Medulla oblongata (tissue), 1 donor: ENCODE data around the gene SBNO2.

Experiments used
- DNase-seq: peaks from one replicate; pipeline ENCODE4 v3.0.0-alpha.2; 2015; ENCODE audit errors: extremely low spot score

The SBNO2 gene

GRCh38 chr19:1060689-1061088 lies 113.4 kb downstream of the SBNO2 start:
- DNase-seq: no peak

- no peak for DNase-seq
Measured at GRCh38 chr19:1058112-1058511, 116.0 kb downstream of the SBNO2 start.
